ENCODE data around the gene CD180. TPM values are rescaled to one million over a fixed set of nuclear protein-coding genes. Genes with fewer than 3 reads are reported as not detected.

CD180 gene
- total RNA-seq, 4 donors from 2014 or later: 0.37 to 0.83 (median 0.59) TPM; not detected in 1

DNA sequence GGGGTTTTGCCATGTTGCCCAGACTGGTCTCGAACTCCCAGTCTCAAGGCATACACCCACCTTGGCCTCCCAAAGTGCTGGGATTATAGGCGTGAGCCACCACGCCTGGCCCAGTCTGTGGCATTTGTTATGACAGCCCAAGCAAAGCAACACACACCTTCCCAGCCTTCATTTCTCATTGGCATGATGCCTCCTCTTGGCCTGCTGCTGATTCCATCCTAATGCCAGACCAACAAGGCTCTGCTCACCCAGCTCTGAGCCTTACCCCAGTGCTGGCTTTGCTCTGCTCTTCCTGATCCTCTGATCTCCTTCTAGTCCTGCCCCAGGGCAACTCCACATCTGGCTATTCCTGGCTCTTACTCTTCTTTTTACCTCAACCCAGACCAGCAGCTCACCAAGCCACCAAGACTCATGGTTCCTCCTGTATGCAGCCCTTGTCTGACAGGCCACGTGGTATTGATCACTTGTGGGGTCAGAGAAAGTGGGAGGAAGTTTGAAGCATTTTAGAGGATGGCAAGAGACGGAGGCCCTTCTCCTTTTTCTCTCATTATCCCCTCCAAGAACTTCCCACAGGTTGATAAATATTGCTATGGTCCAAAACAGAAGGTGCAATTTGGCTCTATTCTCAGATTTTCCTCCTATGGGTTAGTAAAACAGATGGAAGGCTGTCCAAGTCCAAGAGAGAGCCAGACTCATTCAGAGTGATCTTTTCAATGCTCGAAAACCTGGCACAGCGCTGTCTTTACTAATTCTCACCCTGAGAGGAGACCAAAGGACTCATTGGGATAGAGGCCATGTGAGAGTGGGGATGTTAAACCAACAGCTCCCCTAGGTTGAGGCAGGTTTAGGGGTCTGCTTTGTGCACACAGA lies 958 bp downstream of the CD180 start:
- no peak for DNase-seq
- no peaks in the 10 kb centered on the region for H3K27me3 ChIP-seq
- intact Hi-C loops (cut with DNase I; ENCODE audit: low total_unique reads): no loop called here
- no peak for TF ChIP-seq CTCF (IDR thresholded peaks at IDR 0.05)
- no peak overlapping the region for H3K27ac ChIP-seq
- no peak overlapping the region for H3K4me3 ChIP-seq
- H3K9me3 ChIP-seq: no peaks in the 10 kb centered on the region
- no peaks in the 10 kb centered on the region for H3K4me1 ChIP-seq
- H3K36me3 ChIP-seq: no peaks in the 10 kb centered on the region

DNA sequence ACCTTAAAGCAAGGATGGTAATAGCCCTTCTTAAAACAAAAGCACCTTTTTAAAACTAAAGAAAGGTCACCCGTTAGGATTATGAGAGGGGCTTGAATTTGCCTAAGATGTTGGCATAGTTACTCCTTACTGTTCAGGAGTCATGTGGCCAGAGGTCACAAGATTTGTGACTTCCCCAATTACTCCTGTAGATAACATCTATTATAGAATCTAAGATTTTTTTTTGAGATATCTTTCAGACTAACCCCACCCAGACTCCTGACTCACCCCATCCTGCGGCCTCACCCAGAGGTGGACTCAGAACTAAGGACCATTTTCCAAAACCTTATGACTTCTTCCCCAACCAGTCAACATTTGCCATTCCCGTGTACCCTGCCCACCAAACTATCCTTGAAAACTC lies 2.4 kb downstream of the CD180 start:
- intact Hi-C loops (cut with DNase I; ENCODE audit: low total_unique reads): no loop called here
- Histone ChIP-seq H3K27me3 (no peaks in the 10 kb centered on the region), H3K27ac (no peak overlapping the region), H3K9me3 (no peaks in the 10 kb centered on the region), H3K4me3 (no peak overlapping the region), H3K36me3 (no peaks in the 10 kb centered on the region), H3K4me1 (peaks cover 0 to 4% of the 10 kb centered on the region in 2 donors)
- no peak for DNase-seq
- TF ChIP-seq CTCF (IDR thresholded peaks at IDR 0.05): no peak
- no peak for TF ChIP-seq POLR2A (IDR thresholded peaks at IDR 0.05)

- H3K27ac ChIP-seq: peak overlapping the region; percentile 47 to 60
- intact Hi-C loops (cut with DNase I; ENCODE audit: low total_unique reads): no loop called here
These were observed 3.2 kb downstream of the CD180 start for GRCh38 chr5:67193439-67193807.

DNA sequence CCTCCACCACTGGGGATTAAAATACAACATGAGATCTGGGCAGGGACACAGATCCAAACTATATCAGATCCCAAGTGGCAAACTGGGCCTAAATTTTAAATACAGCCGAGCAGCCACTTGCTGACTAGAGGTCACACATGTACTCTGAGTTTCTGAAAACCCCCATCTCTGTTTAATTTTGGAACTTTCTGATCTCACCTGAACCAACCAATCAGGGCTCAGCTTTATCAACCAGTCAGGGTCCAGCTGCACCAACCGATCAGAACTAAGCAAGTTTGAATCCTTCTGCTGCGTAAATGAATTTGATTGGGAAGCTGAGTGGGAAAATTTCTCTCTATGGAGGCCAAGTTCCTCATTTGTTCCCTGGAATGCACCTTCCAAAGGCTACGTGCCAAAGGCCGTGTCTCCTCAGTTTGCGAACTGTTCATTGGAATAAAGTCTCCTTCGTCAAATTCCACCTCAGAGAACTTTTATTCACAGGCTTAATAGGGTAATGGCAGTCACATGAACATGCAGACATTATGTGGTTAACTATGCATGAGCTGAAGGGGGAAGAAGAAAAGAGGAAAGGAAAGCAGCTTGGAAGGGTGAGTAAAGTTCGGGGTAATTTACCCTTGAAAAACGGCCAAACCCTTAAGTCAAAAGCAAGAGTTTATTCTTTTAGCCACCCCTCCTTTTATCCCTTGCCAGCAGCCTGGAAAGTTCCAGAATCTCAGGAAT lies 3.7 kb downstream of the CD180 start:
- Histone ChIP-seq H3K36me3 (no peaks in the 10 kb centered on the region), H3K9me3 (no peaks in the 10 kb centered on the region), H3K27me3 (no peaks in the 10 kb centered on the region), H3K4me3 (no peak overlapping the region), H3K27ac (peak overlapping the region; percentile 47 to 60), H3K4me1 (peaks cover 0 to 4% of the 10 kb centered on the region in 2 donors)
- no peak for TF ChIP-seq CTCF (IDR thresholded peaks at IDR 0.05)
- no peak for TF ChIP-seq POLR2A (IDR thresholded peaks at IDR 0.05)
- DNase-seq: no peak
- intact Hi-C loops (cut with DNase I; ENCODE audit: low total_unique reads): no loop called here

More at GRCh38 chr5:67193439-67193807, 3.2 kb downstream of the CD180 start:
- Histone ChIP-seq H3K27me3 (no peaks in the 10 kb centered on the region), H3K9me3 (no peaks in the 10 kb centered on the region), H3K4me1 (peaks cover 0 to 4% of the 10 kb centered on the region in 2 donors), H3K4me3 (no peak overlapping the region), H3K36me3 (no peaks in the 10 kb centered on the region)
- TF ChIP-seq CTCF (IDR thresholded peaks at IDR 0.05): no peak
- TF ChIP-seq POLR2A (IDR thresholded peaks at IDR 0.05): no peak
- no peak for DNase-seq

DNA sequence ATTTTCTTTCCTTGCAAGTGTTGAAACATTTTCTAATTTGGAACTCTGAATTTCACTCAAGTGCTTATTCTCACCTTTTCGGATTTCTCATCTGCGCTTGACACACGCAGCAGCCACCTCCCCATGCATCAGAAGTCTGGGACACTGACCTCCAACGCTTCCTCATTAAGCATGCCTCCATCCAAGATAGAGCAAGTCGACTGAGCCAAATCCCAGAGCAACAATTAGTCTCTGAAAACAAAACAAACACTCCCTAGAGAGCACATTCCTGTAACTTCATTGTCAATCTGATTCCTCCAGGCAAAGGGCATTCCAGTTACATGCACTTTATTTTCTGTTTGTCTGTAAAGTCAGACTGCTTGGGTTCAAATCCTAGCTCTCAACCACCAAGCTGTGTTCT lies 5.7 kb downstream of the CD180 start:
- intact Hi-C loops (cut with DNase I; ENCODE audit: low total_unique reads): no loop called here

More for the DNA sequence above, 5.7 kb downstream of the CD180 start:
- Histone ChIP-seq H3K4me1 (peaks cover 0 to 4% of the 10 kb centered on the region in 2 donors), H3K27ac (no peak overlapping the region), H3K4me3 (no peak overlapping the region), H3K9me3 (no peaks in the 10 kb centered on the region), H3K36me3 (no peaks in the 10 kb centered on the region), H3K27me3 (no peaks in the 10 kb centered on the region)
- no peak for DNase-seq
- TF ChIP-seq CTCF (IDR thresholded peaks at IDR 0.05) (no peak), POLR2A (IDR thresholded peaks at IDR 0.05) (no peak)
